NCI-H2171 (cell line): ENCODE measurements around the gene PTPRE.

ENCODE experiments used
- DNase-seq: peaks from one replicate; lab custom pipeline; 2025; lab: John Stamatoyannopoulos, UW

PTPRE gene

GRCh38 chr10:127908106-127908958 is 1.4 kb downstream of the PTPRE start:
- DNase-seq, result no peak

- no peak for DNase-seq
Observed at GRCh38 chr10:127908959-127909267, 2.0 kb downstream of the PTPRE start.

DNA sequence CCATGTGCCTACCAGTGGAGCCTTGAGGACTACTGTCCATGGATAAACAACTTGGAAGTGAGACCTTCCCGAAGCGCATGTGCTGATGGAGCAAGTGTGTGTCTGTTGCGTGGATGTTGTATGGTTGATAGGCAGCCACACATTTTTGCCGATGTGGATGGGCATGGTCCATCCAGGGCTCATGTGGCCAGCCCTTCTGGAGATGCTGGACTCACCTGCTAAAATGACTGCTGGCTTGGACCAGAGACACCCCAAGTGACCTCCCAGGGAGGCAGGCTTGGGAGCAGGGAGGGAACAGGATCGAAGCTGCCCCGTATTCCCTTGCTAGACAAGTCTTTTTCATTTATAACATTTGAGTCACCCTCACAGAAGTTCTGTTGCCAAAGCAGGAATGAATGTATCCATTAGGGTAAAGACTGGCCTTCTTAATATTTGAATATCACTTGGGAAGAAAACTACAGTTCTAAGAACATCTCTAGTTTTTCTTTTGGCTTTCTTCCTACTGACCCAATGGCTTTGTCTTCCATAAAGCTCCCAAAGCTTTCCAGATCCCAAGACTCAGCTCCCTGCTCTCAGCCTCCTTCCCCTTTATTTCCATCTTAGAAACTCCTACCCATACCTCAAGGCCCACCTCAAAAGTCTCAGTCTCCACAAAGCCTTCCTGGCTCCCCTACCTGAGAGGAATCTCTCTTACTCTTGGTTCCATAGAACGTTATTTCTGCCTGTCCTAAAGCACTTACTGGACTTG is 3.0 kb downstream of the PTPRE start:
- no peak for DNase-seq

DNA sequence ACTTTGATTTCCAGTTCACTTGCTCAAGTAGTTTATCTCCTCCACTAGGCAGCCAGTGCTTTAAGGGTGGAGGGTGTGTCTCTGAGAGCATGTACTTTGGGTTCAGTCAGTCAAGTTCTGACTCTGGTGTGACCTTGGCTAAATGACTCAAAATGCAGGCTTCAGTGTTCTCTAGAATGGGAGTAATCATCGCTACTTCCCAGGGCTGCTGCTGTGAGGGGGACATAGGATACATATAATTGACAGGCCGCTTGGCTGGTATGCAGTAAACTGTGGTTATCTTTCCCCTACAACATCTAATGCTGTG is 3.5 kb downstream of the PTPRE start:
- no peak for DNase-seq

- no peak for DNase-seq
Observed at GRCh38 chr10:127911218-127911866, 4.4 kb downstream of the PTPRE start.

DNA sequence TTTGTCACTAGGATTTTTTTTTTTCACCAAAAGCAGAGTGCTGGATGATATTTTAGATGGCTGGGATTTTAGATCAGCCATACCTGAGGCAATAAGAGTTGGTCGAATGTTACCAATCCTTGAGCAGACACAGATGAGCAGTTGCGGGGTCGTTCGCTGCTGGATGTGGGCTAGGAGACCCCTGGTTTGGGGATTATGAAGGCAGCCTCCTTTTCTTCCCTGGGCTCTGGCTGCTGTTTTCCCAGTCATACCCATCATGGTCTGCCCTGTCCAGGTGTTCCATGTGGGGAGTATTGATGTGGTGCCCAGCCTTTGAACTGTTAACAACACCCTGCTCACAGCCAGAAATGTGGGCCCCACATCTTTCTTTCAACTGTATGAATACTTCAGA is 5.0 kb downstream of the PTPRE start:
- no peak for DNase-seq

DNA sequence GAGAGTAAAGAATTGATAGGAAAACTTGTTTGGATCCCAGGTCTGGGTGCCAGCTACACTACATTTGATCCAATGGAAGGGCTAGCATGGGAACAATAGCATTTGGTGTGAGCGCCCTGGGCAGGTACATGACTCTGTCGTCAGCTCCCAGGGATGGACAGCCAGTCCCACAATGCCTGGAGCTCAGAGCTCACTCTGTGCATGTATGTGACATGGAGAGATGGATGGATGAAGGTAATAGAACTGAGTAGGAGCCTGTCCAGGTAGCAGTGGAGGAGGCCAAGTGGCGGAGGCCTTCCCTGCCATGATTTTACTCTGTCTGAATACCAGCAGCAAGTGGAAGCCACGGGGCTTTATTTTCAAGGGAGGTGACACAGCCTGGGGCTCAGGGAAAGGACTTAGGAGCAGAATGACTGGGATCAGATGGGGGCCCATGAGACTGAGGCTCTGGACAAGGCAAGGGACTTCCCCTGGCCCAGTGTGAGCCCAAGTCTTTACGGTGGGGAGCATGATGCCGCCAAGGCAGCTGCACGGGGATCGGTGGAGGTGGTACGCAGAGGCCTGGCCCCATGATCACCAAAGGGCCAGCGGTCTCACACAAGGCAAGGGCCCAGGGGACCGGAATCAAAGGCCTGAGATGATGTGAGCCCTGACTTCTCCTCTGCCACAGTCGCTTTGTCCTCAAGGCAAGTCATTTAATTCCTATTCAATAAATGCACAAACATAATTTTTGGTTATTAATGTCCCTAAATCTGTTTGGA is 5.9 kb downstream of the PTPRE start:
- no peak for DNase-seq

DNA sequence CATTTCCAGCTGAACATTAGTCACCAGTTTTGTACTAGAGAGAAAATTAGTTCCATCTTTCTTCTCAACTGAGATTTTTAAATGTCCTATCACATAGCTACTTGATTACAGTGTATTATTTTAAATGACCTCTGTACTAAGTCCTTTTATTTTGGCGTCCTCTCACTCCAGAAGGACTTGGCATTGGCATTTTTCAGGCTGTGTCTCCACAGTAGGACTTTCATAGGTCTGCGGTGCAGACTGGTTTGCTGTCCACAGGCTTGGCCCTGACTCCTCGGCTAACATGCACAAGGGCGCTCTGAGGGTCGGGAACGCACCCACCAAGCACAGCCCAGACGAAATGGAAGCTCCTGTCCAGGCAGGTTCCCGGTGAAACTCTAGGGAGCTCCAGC is 6.5 kb downstream of the PTPRE start:
- no peak for DNase-seq

- no peak for DNase-seq
Observed at GRCh38 chr10:127915324-127915723, 8.4 kb downstream of the PTPRE start.

DNA sequence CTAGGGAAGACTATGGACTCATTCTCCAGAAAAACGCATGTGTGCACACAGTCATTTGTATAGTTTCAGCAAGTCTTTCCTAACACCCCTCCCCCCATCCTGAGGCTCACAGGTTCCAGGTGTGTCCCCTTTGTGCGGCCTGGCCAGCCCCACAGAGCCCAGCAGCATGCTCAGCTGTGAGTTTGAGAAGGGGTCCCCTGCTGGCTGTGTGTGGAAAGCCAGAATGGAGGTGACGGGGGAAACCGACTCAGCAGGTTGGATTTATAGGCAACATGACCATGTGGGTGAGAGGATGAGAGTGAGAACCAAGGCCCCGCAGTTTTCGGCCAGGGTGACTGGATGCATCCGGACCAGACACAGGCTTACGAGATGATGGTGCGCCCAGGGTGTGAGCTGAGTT is 9.9 kb downstream of the PTPRE start:
- no peak for DNase-seq

DNA sequence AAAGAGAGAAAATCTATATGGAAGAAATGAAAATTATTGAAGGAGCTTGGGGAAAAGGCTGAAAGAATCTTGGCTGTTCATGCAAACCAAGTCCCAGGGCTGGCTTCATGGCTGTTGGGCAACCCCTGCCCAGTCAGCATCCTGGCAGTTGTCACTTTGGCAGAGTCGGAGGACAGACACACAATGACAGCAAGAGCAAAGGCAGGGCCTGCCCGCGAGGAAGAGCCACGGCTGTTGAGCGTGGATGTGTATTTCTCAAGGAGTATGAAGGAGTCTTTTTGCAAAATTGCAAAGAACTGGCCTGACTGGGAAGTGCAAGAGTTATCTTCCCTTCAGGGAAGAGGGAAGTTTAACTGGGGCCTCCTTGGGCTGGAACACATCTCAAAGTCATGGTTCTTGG is 11.7 kb downstream of the PTPRE start:
- no peak for DNase-seq

DNA sequence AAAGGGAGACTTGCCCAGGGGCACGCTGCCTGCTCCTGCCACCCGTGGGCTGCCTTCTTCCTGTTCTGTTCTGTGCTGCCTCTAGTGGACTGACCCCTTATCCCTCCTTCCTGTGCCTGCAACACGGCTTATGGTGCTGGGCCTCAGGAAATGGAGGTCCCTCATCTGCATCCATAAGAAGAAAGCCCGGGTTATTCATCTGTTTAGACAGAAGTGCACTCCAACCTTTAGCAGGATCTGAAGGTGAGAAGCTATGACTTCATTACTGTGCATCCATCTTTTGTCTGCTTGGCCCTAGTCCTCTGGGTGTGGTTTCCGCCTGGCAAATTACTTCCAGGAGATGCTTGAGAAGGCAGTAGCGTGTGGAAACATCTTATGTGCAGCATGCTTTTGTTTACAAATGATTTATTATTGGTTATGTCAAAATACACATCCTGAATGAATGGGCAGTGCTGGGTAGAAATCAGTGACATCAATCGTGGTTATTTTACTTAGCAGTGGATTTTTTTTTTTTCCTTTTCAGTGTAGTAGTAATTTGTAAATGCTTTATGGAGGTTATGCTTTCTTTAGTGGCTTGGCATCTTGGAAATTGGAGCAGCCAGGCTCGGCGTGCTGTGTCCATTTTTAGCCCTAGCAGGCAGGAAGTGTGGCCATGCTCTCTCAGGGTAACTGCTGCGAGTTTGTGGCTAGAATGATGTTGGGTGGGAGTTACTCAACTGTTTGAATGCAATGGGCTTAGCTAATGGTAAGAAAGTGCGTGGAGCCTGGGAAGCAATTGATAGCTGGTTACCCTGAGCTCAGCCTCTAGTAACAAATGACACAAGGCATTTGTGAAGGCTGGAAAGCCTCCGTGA is 12.7 kb downstream of the PTPRE start:
- no peak for DNase-seq

DNA sequence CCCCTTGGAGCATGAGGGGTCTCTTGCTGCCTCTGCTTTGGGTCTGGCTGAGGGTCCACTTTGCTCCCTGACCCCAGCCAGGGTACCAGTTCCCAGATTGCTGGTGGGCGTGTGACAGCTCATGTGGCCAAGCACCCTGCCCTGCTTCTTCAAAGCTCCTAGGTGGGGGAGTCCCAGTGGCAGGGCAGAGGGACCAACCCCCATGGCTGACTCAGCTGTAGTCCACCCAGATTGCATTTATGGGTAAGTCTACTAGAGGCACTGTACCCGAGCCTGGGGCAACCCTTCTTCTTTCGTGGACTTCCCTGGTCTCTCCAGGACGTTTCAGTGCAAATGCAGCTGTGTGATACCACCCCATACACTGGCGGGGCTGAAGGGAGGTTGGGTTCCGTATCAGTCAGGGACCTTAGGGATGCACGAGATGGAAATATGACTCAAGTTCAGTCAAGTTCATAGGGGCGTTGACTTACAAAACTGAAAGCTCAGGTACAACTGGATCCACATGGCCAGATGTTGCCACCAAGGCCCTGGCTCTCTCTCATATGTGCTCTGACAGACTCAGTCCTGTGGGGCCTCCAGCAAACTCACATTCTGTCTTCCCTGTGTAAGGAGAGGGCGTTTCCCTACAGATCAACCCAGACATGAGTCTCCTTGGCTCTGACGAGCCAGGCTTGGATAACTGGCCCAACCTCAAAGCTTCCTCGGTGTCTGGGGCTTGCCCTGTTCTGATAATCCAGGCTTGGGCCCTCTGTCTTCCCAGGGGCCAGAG is 13.6 kb downstream of the PTPRE start:
- DNase-seq, result no peak

- DNase-seq, result no peak
Observed at GRCh38 chr10:127921075-127921752, 14.3 kb downstream of the PTPRE start.

GRCh38 chr10:127921753-127922145 is 14.8 kb downstream of the PTPRE start:
- no peak for DNase-seq

- DNase-seq, result no peak
Observed at GRCh38 chr10:127922206-127922605, 15.3 kb downstream of the PTPRE start.

DNA sequence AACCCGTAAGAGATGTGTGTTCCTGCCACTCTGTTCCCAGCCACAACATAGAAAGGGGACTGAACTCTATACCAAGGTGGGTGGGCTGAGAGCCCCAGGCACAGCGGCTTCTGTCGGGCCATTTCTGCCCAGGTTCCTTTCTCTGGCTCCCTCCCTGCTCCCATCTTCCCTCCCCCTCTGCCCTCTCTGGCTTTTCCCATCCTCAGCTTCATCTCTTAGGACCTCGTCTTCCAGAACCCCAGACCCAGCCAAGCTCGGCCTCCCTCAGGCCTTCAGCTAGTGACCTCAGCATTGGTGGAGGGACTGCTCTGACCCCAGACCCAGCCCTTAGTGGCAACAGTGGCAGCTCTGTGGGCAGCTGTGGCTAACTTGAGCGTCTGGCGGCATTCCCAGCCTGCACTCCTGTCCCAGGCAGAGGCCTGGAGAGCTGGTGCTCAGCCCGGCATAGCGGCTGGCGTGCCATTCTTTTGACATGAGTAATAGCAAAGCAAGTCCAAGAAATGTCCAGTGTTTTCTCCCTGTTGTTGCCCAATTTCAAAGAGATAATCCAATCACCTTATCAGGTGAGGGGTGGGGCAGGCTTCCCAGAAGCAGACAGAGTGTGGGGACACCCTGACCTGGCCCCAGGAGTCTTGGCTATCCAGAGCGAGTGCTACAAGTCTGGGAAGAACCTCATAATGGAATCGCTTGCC is 15.9 kb downstream of the PTPRE start:
- DNase-seq, result no peak

- no peak for DNase-seq
Observed at GRCh38 chr10:127923646-127924045, 16.7 kb downstream of the PTPRE start.

DNA sequence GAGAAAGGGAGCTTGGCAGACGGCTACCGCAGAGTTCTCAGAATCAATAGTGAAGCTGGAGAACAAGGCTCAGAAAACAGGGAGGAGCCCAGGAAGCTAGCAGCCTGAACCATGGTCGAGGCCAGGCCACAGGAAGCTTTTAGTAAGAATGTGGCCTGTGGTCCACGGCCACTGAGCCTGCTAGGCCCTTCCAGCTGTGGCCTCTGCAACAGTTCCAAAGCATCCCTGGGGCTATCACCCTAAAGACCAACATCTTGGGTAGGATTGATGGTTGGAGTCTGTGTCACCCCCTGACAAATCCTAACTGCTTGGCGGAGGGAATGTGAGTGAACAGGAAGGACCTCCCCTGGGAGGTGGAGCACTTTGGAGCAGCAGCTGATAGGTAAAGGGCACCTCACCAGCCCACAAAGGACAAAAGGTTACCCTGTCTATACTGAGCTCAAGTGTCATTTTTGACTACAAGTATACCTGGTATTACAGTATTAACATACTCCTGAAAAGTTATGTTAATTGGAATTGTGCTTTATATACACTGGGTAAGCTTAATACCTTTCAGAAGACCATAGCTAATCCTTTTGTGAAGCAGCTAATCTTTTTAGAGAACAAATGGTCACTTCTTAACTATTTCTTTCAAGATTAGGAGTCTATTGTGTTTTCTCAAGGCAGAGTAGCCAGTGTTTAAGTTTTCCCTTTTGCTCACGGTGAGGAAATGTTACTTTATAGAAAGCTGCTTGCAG is 18.7 kb downstream of the PTPRE start:
- DNase-seq, result no peak
